ENCODE data around the gene NTMT2. TPM values are rescaled to one million over a fixed set of nuclear protein-coding genes. Genes with fewer than 3 reads are reported as not detected.

NTMT2 gene
- total and polyA plus RNA-seq, 2 donors (not counting 1 experiment from before 2014, with no cell fraction given) = not detected

DNA sequence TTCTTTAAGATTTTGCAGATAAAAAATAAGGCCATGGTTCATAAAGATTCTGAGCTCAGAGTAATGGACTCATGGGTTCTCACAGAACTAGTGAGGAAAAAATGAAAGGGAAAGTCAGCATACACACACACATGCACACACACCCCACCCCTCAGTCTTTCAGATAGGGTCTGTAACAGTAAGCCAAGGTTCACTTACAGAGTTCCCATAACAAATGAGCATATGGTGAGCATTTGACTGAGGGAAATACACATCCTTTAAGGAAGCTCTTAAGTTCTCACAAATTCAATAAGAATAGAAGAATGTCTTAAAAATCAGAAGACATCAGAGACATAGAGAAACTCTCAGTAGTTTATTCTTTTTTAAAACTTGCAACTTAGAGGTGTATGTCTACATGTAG, 57.9 kb downstream of the NTMT2 start:
- CTCF ChIA-PET = no interaction called here
- no peaks in the 10 kb centered on the region for H3K4me1 ChIP-seq (ENCODE audit: control insufficient read depth in 2 of 2, insufficient read depth in 2 of 2, low read length in 2 of 2)
- no peaks in the 10 kb centered on the region for H4K20me1 ChIP-seq (ENCODE audit: control insufficient read depth, insufficient read depth, low read length, poor library complexity, severe bottlenecking)
- no peak overlapping the region for H3K27ac ChIP-seq (ENCODE audit: low read length in 2 of 2)
- H3K27ac Mint-ChIP-seq = no peak overlapping the region
- H3K4me3 Mint-ChIP-seq = no peak overlapping the region
- peaks cover 0 to 3% (median 1%) of the 10 kb centered on the region in 4 experiments for H3K27me3 ChIP-seq (replicated peaks in 1 of 4; ENCODE audit: control extremely low read depth in 1 of 4, control insufficient read depth in 3 of 4, insufficient read depth in 4 of 4, low read length in 3 of 4)
- intact Hi-C loops (cut with micrococcal nuclease) = no loop called here
- no peak overlapping the region for H3K9ac ChIP-seq (ENCODE audit: low read length)
- no peaks in the 10 kb centered on the region for H3K4me1 Mint-ChIP-seq
- H3K79me2 ChIP-seq (ENCODE audit: control insufficient read depth, insufficient read depth, low read length) = no peaks in the 10 kb centered on the region
- H3K9me3 Mint-ChIP-seq (ENCODE audit: insufficient read depth) = peaks cover 3% of the 10 kb centered on the region
- H3K4me3 ChIP-seq (ENCODE audit: control extremely low read depth in 1 of 5, extremely low read depth in 1 of 5, insufficient read depth in 1 of 5, low read depth in 2 of 5, low read length in 4 of 5) = no peak overlapping the region
- H3K9me3 ChIP-seq (ENCODE audit: control extremely low read depth in 1 of 3, control insufficient read depth in 2 of 3, insufficient read depth in 1 of 3, low read length in 2 of 3) = peaks cover 0 to 5% (median 0%) of the 10 kb centered on the region in 3 donors
- ATAC-seq (ENCODE audit: low read depth) (no peak), DNase-seq (no peak)
- peaks cover 16% of the 10 kb centered on the region for H3K27me3 Mint-ChIP-seq
- no peak overlapping the region for H3K4me2 ChIP-seq (replicated peaks; ENCODE audit: low read depth, low read length, poor library complexity, severe bottlenecking)
- TF ChIP-seq EZH2 (IDR thresholded peaks at IDR 0.05; ENCODE audit: borderline replicate concordance, insufficient read depth, low read depth, low read length, poor library complexity, severe bottlenecking) = no peak
- TF ChIP-seq, protein P1, sequence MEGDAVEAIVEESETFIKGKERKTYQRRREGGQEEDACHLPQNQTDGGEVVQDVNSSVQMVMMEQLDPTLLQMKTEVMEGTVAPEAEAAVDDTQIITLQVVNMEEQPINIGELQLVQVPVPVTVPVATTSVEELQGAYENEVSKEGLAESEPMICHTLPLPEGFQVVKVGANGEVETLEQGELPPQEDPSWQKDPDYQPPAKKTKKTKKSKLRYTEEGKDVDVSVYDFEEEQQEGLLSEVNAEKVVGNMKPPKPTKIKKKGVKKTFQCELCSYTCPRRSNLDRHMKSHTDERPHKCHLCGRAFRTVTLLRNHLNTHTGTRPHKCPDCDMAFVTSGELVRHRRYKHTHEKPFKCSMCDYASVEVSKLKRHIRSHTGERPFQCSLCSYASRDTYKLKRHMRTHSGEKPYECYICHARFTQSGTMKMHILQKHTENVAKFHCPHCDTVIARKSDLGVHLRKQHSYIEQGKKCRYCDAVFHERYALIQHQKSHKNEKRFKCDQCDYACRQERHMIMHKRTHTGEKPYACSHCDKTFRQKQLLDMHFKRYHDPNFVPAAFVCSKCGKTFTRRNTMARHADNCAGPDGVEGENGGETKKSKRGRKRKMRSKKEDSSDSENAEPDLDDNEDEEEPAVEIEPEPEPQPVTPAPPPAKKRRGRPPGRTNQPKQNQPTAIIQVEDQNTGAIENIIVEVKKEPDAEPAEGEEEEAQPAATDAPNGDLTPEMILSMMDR (IDR thresholded peaks at IDR 0.05) = no peak
- POLR2A ChIA-PET = no interaction called here
- H3K36me3 ChIP-seq (replicated peaks in 1 of 2; ENCODE audit: control extremely low read depth in 1 of 2, control insufficient read depth in 1 of 2, extremely low read depth in 1 of 2, insufficient read depth in 2 of 2, low read length in 1 of 2) = no peaks in the 10 kb centered on the region
- H2AFZ ChIP-seq (ENCODE audit: insufficient read depth, low read depth, low read length, poor library complexity, severe bottlenecking) = no peak overlapping the region

DNA sequence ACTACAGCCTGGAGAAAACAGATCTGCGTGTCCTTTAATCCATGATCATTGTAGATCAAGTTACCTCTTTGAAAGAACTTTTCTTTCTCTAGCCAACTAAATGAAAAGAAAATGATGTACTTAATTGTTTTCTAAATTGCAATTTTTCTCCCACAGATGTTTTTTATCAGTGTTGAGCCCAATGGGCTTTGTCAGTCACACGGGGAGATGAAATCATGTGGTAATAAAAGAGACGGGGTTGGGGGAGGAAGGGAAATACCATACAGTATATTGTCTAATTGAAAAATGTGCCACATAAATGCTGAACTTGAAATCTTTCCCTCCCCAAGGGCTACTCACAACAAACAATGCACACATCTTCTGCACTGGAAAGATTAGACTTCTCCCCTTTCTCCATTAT, 58.4 kb downstream of the NTMT2 start:
- Histone ChIP-seq H2AFZ (ENCODE audit: insufficient read depth, low read depth, low read length, poor library complexity, severe bottlenecking) (no peak overlapping the region), H3K4me3 (ENCODE audit: control extremely low read depth in 1 of 5, extremely low read depth in 1 of 5, insufficient read depth in 1 of 5, low read depth in 2 of 5, low read length in 4 of 5) (no peak overlapping the region), H3K36me3 (replicated peaks in 1 of 2; ENCODE audit: control extremely low read depth in 1 of 2, control insufficient read depth in 1 of 2, extremely low read depth in 1 of 2, insufficient read depth in 2 of 2, low read length in 1 of 2) (no peaks in the 10 kb centered on the region), H3K9me3 (ENCODE audit: control extremely low read depth in 1 of 3, control insufficient read depth in 2 of 3, insufficient read depth in 1 of 3, low read length in 2 of 3) (peaks cover 0 to 5% (median 0%) of the 10 kb centered on the region in 3 donors), H4K20me1 (ENCODE audit: control insufficient read depth, insufficient read depth, low read length, poor library complexity, severe bottlenecking) (no peaks in the 10 kb centered on the region), H3K4me2 (replicated peaks; ENCODE audit: low read depth, low read length, poor library complexity, severe bottlenecking) (no peak overlapping the region), H3K79me2 (ENCODE audit: control insufficient read depth, insufficient read depth, low read length) (no peaks in the 10 kb centered on the region), H3K9ac (ENCODE audit: low read length) (no peak overlapping the region), H3K27me3 (replicated peaks in 1 of 4; ENCODE audit: control extremely low read depth in 1 of 4, control insufficient read depth in 3 of 4, insufficient read depth in 4 of 4, low read length in 3 of 4) (peaks cover 0 to 3% (median under 1%) of the 10 kb centered on the region in 4 experiments), H3K27ac (ENCODE audit: low read length in 2 of 2) (no peak overlapping the region), H3K4me1 (ENCODE audit: control insufficient read depth in 2 of 2, insufficient read depth in 2 of 2, low read length in 2 of 2) (no peaks in the 10 kb centered on the region)
- DNase-seq (no peak), ATAC-seq (ENCODE audit: low read depth) (no peak)
- CTCF ChIA-PET = no interaction called here
- H3K9me3 Mint-ChIP-seq (ENCODE audit: insufficient read depth) = peaks cover 3% of the 10 kb centered on the region
- no peak overlapping the region for H3K27ac Mint-ChIP-seq
- POLR2A ChIA-PET = no interaction called here
- no peak for TF ChIP-seq EZH2 (IDR thresholded peaks at IDR 0.05; ENCODE audit: borderline replicate concordance, insufficient read depth, low read depth, low read length, poor library complexity, severe bottlenecking)
- TF ChIP-seq, protein P1 (IDR thresholded peaks at IDR 0.05) = no peak
- no CpG with 5 or more reads among the region's 3 CpGs for WGBS (ENCODE audit: insufficient coverage)
- H3K27me3 Mint-ChIP-seq = peaks cover 16% of the 10 kb centered on the region
- H3K4me3 Mint-ChIP-seq = no peak overlapping the region
- intact Hi-C loops (cut with micrococcal nuclease) = no loop called here
- no peaks in the 10 kb centered on the region for H3K4me1 Mint-ChIP-seq
